ENCODE results near the gene COL4A2.

DNA sequence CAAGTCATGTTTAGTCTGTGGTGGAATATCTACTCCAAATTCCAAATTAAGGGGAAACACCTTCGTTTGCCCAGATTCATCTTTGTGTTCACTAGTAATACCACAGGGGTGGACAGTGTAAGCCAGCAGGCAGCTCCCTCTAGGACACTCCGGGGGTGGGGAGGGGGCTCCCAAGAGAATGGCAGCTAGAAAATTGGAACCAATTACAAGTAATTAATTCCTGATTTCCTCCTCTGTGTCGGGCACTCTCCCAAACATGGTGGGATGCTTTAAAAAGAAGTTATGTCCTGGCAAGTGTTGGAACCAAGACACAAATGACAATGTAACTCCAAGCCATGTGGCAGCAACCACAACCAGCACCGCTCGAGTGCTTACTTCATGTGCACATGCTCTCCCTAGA is 6.0 kb upstream of the COL4A2 start:
- TF ChIP-seq, protein P1, sequence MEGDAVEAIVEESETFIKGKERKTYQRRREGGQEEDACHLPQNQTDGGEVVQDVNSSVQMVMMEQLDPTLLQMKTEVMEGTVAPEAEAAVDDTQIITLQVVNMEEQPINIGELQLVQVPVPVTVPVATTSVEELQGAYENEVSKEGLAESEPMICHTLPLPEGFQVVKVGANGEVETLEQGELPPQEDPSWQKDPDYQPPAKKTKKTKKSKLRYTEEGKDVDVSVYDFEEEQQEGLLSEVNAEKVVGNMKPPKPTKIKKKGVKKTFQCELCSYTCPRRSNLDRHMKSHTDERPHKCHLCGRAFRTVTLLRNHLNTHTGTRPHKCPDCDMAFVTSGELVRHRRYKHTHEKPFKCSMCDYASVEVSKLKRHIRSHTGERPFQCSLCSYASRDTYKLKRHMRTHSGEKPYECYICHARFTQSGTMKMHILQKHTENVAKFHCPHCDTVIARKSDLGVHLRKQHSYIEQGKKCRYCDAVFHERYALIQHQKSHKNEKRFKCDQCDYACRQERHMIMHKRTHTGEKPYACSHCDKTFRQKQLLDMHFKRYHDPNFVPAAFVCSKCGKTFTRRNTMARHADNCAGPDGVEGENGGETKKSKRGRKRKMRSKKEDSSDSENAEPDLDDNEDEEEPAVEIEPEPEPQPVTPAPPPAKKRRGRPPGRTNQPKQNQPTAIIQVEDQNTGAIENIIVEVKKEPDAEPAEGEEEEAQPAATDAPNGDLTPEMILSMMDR (IDR thresholded peaks at IDR 0.05): no peak
- TF ChIP-seq EZH2 (IDR thresholded peaks at IDR 0.05; ENCODE audit: borderline replicate concordance, insufficient read depth, low read depth, low read length, poor library complexity, severe bottlenecking): no peak

Data from B cell (primary cell).